LNCAP (cell line): ENCODE data around the gene CDH24.

Source experiments
- CTCF ChIP-seq: fragments of 450-650 bp; IDR thresholded peaks from 2 replicates; pipeline ENCODE4 v1.5.1; 2017; ENCODE audit warnings: mild to moderate bottlenecking

The CDH24 gene

GRCh38 chr14:23066855-23067744, 9.8 kb upstream of the CDH24 start:
- no peak for TF ChIP-seq CTCF

GRCh38 chr14:23066368-23066767, 9.0 kb upstream of the CDH24 start:
- TF ChIP-seq CTCF = no peak

GRCh38 chr14:23063601-23064000, 6.3 kb upstream of the CDH24 start:
- no peak for TF ChIP-seq CTCF

- TF ChIP-seq CTCF = no peak
These were observed 4.7 kb upstream of the CDH24 start for GRCh38 chr14:23062002-23062401.

- TF ChIP-seq CTCF = no peak
These were observed 3.4 kb upstream of the CDH24 start for GRCh38 chr14:23060536-23061260.

GRCh38 chr14:23058654-23059504, 1.6 kb upstream of the CDH24 start:
- no peak for TF ChIP-seq CTCF
